Nephron (organoid): ENCODE data around the gene KAZN.
A peak's percentile ranks its signal among the peaks of the same experiment; 100 is the strongest.

Source experiments
- H3K27ac Mint-ChIP-seq, 3 experiments: 2 replicates each; pipeline ENCODE4 v1.8.0; 2020; ENCODE audit warnings: mixed read lengths in 3 of 3, mild to moderate bottlenecking in 2 of 3, moderate library complexity in 1 of 3
- H3K27me3 Mint-ChIP-seq: 2 replicates; pipeline ENCODE4 v1.8.0; 2021; ENCODE audit warnings: low read depth, mild to moderate bottlenecking, moderate library complexity, mixed read lengths
- H3K36me3 Mint-ChIP-seq: 2 replicates; pipeline ENCODE4 v1.8.0; 2020; ENCODE audit warnings: low read depth, mixed read lengths
- H3K4me1 Mint-ChIP-seq: 2 replicates; pipeline ENCODE4 v1.8.0; 2020; ENCODE audit warnings: mixed read lengths
- H3K4me3 Mint-ChIP-seq, 3 experiments: 2 replicates each; pipeline ENCODE4 v1.8.0; 2020; ENCODE audit warnings: mild to moderate bottlenecking in 3 of 3, mixed read lengths in 3 of 3, moderate library complexity in 2 of 3
- H3K9me3 Mint-ChIP-seq: 2 replicates; pipeline ENCODE4 v1.8.0; 2020; ENCODE audit warnings: mixed read lengths
- CTCF ChIP-seq, 3 experiments: fragments of 200-600 bp; sonication (generic); IDR thresholded peaks; one replicate each; pipeline ENCODE4 v1.5.0; 2021; ENCODE audit warnings: antibody characterized with exemption in 3 of 3; ENCODE audit not compliant: unreplicated experiment in 3 of 3

KAZN gene

GRCh38 chr1:14725238-14725637, 126.8 kb downstream of the KAZN start:
- no peak overlapping the region for H3K27ac Mint-ChIP-seq
- no peaks in the 10 kb centered on the region for H3K27me3 Mint-ChIP-seq
- no peaks in the 10 kb centered on the region for H3K4me1 Mint-ChIP-seq
- H3K4me3 Mint-ChIP-seq, result no peak overlapping the region
- H3K9me3 Mint-ChIP-seq, result no peaks in the 10 kb centered on the region
- peaks cover 12% of the 10 kb centered on the region for H3K36me3 Mint-ChIP-seq
- TF ChIP-seq CTCF (IDR thresholded peaks at IDR 0.05; ENCODE audit: unreplicated experiment in 3 of 3), result no peak

- TF ChIP-seq CTCF (IDR thresholded peaks at IDR 0.05; ENCODE audit: unreplicated experiment in 3 of 3), result no peak
- Mint-ChIP-seq H3K27ac (no peak overlapping the region), H3K4me3 (no peak overlapping the region), H3K4me1 (no peaks in the 10 kb centered on the region), H3K36me3 (peaks cover 7% of the 10 kb centered on the region), H3K9me3 (no peaks in the 10 kb centered on the region), H3K27me3 (no peaks in the 10 kb centered on the region)
Measured at GRCh38 chr1:14725695-14726094, 127.2 kb downstream of the KAZN start.

- H3K27me3 Mint-ChIP-seq, result no peaks in the 10 kb centered on the region
- H3K36me3 Mint-ChIP-seq, result no peaks in the 10 kb centered on the region
- H3K4me1 Mint-ChIP-seq, result peaks cover 2% of the 10 kb centered on the region
- H3K4me3 Mint-ChIP-seq, result no peak overlapping the region
- H3K27ac Mint-ChIP-seq, result no peak overlapping the region
- H3K9me3 Mint-ChIP-seq, result no peaks in the 10 kb centered on the region
- no peak for TF ChIP-seq CTCF (IDR thresholded peaks at IDR 0.05; ENCODE audit: unreplicated experiment in 3 of 3)
Measured at GRCh38 chr1:14726606-14727005, 128.1 kb downstream of the KAZN start.

- Mint-ChIP-seq H3K4me1 (peaks cover 17% of the 10 kb centered on the region), H3K27ac (no peak overlapping the region), H3K4me3 (no peak overlapping the region), H3K36me3 (no peaks in the 10 kb centered on the region), H3K9me3 (no peaks in the 10 kb centered on the region), H3K27me3 (peaks cover 7% of the 10 kb centered on the region)
- no peak for TF ChIP-seq CTCF (IDR thresholded peaks at IDR 0.05; ENCODE audit: unreplicated experiment in 3 of 3)
Measured at GRCh38 chr1:14728516-14728915, 130.0 kb downstream of the KAZN start.

GRCh38 chr1:14732728-14733047, 134.2 kb downstream of the KAZN start:
- H3K4me1 Mint-ChIP-seq, result peaks cover 23% of the 10 kb centered on the region
- H3K9me3 Mint-ChIP-seq, result no peaks in the 10 kb centered on the region
- peak overlapping the region; percentile 62 to 84 (median 64) for H3K27ac Mint-ChIP-seq
- no peak for TF ChIP-seq CTCF (IDR thresholded peaks at IDR 0.05; ENCODE audit: unreplicated experiment in 3 of 3)
- peak overlapping the region in 1 of 3 experiments; percentile 52 for H3K4me3 Mint-ChIP-seq
- H3K27me3 Mint-ChIP-seq, result peaks cover 32% of the 10 kb centered on the region
- H3K36me3 Mint-ChIP-seq, result no peaks in the 10 kb centered on the region

- no peak for TF ChIP-seq CTCF (IDR thresholded peaks at IDR 0.05; ENCODE audit: unreplicated experiment in 3 of 3)
- Mint-ChIP-seq H3K27ac (peak overlapping the region; percentile 62 to 84 (median 64)), H3K4me3 (peak overlapping the region; percentile 50 to 54 (median 52)), H3K27me3 (peaks cover 32% of the 10 kb centered on the region), H3K36me3 (no peaks in the 10 kb centered on the region), H3K4me1 (peaks cover 23% of the 10 kb centered on the region), H3K9me3 (no peaks in the 10 kb centered on the region)
Measured at GRCh38 chr1:14733048-14733778, 134.7 kb downstream of the KAZN start.
